Small intestine (tissue), 7 donors: ENCODE data around the gene RERE. TPM values are rescaled to one million over a fixed set of nuclear protein-coding genes. Genes with fewer than 3 reads are reported as not detected.

Experiments used
- DNase-seq, 2 donors: peaks; one replicate each; pipeline versions ENCODE4 v3.0.0 to v3.0.0-alpha.2; 2013
- FAIRE-seq: peaks from 2 replicates; lab custom pipeline; 2012; peaks lifted over from hg19 to GRCh38; lab: Jason Lieb, UNC
- H3K27ac ChIP-seq, 3 donors: one replicate each; pipeline ENCODE4 v1.5.1; 2013; ENCODE audit warnings: low read length in 2 of 3, mild to moderate bottlenecking in 2 of 3, control low read depth in 1 of 3, inconsistent platforms in 1 of 3, low read depth in 1 of 3, moderate library complexity in 1 of 3
- H3K27me3 ChIP-seq, 3 donors: one replicate each; pipeline ENCODE4 v1.6.1; 2013; ENCODE audit warnings: low read length in 3 of 3, inconsistent platforms in 1 of 3; ENCODE audit not compliant: control insufficient read depth in 3 of 3, insufficient read depth in 3 of 3
- H3K36me3 ChIP-seq, 3 donors: one replicate each; pipeline ENCODE4 v1.6.1; 2013; ENCODE audit warnings: low read length in 3 of 3, inconsistent platforms in 1 of 3, low read depth in 1 of 3, mild to moderate bottlenecking in 1 of 3, moderate library complexity in 1 of 3; ENCODE audit not compliant: control insufficient read depth in 3 of 3, insufficient read depth in 2 of 3
- H3K4me1 ChIP-seq, 3 donors: one replicate each; pipeline ENCODE4 v1.6.1; 2013; ENCODE audit warnings: low read length in 2 of 3, inconsistent platforms in 1 of 3, low read depth in 1 of 3, mild to moderate bottlenecking in 1 of 3, moderate library complexity in 1 of 3; ENCODE audit not compliant: control insufficient read depth in 3 of 3, insufficient read depth in 2 of 3
- H3K4me3 ChIP-seq, 3 donors: one replicate each; pipeline ENCODE4 v1.5.1; 2013; ENCODE audit warnings: low read length in 3 of 3, control low read depth in 1 of 3, inconsistent platforms in 1 of 3, low read depth in 1 of 3, mild to moderate bottlenecking in 1 of 3, moderate library complexity in 1 of 3
- H3K9me3 ChIP-seq, 2 donors: one replicate each; pipeline ENCODE4 v1.6.1; 2013; ENCODE audit warnings: low read depth in 1 of 2, low read length in 1 of 2; ENCODE audit not compliant: control insufficient read depth in 2 of 2, insufficient read depth in 1 of 2
- WGBS, 3 donors: extraction: QIAGEN DNeasy Blood & Tissue Kit; methylation state at CpG; one replicate each; pipeline ENCODE4 v1.1.7; 2013; 5-methylcytosine and 5-hydroxymethylcytosine counted together
- polyA plus RNA-seq, 4 donors: library from polyadenylated mRNA; stranded (reverse) in 3 of 4; unstranded in 1 of 4; fragments of 200-250 nt in 3 of 4; fragments of 120-200 nt in 1 of 4; gene quantifications; one replicate each; pipeline versions ENCODE4 v1.2.1 to v1.2.3, GENCODE V29; 2013
- donor health status: healthy with polysubstance abuse.
- donor health status: control.
- donor health status: control.
- donor health status: Bipolar disorder and iron deficiency.
- donor health status: healthy.

RERE gene
- polyA plus RNA-seq, 4 donors: 19.5 to 66.8 (median 25.8) TPM

DNA sequence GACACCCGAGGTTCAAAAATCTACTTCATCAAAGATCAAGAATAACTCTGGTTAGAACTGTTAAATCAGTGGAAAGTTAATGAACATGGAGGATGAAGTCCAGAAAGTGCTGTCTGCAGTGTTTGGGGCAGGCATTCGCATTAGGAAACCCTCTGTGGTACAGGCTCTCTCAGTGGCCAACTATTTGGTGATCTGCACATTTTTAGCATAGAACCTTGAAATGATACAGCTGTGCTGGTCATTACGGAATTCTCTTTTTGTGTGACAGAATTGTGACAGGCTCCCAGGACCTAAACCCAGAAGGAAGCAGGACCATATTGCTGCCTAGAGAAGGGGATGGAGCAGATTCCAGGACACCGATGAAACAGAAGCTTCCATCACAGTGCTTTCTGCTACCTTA is 410.5 kb downstream of the RERE start:
- H3K4me1 ChIP-seq: peaks cover 18 to 49% (median 39%) of the 10 kb centered on the region in 3 donors
- peaks cover 0 to 49% (median 10%) of the 10 kb centered on the region in 3 donors for H3K36me3 ChIP-seq
- no peak for DNase-seq
- WGBS, 3 donors: 69 to 87% (median 72%) methylated on average over 4 of the region's 4 CpGs
- H3K9me3 ChIP-seq: no peaks in the 10 kb centered on the region
- peak overlapping the region in 1 of 3 donors; percentile 96 for H3K27ac ChIP-seq
- H3K27me3 ChIP-seq: no peaks in the 10 kb centered on the region
- H3K4me3 ChIP-seq: no peak overlapping the region
- FAIRE-seq: no peak

- Histone ChIP-seq H3K4me1 (peaks cover 10 to 40% (median 30%) of the 10 kb centered on the region in 3 donors), H3K36me3 (peaks cover 0 to 56% (median 10%) of the 10 kb centered on the region in 3 donors), H3K27me3 (no peaks in the 10 kb centered on the region), H3K4me3 (no peak overlapping the region), H3K27ac (no peak overlapping the region), H3K9me3 (no peaks in the 10 kb centered on the region)
- DNase-seq (no peak), FAIRE-seq (no peak)
- 95 to 97% (median 97%) methylated on average over 7 of the region's 7 CpGs for WGBS, 3 donors
Measured at GRCh38 chr1:8406011-8406410, 411.4 kb downstream of the RERE start.

DNA sequence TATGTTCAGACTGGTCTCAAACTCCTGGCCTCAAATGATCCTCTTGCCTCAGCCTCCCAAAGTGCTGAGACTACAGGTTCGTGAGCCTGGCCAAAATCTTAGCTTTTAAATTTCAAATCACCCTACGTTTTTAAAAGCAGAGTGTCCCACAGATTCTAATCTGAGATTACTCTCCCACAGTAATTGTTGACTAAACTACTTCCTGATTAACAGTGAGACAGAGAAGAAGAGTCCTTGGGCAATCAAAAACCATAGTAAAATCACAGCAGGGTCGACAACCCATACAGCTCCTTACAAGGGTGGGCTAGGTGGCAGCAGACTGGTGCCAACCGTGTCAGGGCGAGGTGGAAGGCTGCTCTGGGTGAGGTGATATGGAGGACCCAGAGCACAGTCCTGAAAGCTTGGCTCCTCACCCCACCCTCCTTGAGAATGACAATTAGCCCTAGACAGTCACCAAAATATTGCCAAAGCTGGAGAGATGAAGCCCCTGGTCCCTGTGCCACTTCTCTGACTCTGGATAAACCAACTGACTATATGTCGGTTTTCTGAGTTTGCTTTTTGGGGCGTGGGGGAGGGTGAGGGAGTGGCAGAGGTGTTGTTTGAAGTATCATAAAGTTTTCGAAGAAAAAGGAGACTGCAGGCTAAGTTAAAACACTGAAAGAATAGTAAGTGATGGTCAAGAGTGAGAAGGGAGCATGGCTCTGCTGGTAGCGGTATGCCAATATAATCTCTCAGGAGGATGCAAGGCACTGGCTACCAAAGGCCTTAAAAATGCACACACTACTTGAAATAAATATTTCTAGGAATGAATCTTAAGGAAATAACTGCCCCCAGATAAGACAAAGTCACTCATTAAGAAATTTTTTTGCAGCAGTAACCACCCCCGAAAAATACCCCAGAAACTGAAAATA is 412.7 kb downstream of the RERE start:
- FAIRE-seq: no peak
- Histone ChIP-seq H3K4me1 (peaks cover 4 to 27% (median 21%) of the 10 kb centered on the region in 3 donors), H3K36me3 (peaks cover 0 to 54% (median 10%) of the 10 kb centered on the region in 3 donors), H3K27ac (peak overlapping the region in 1 of 3 donors; percentile 56), H3K9me3 (no peaks in the 10 kb centered on the region), H3K4me3 (no peak overlapping the region), H3K27me3 (no peaks in the 10 kb centered on the region)
- 57 to 77% (median 72%) methylated on average over 10 of the region's 10 CpGs for WGBS, 3 donors
- DNase-seq: no peak

GRCh38 chr1:8402109-8402710 is 415.2 kb downstream of the RERE start:
- Histone ChIP-seq H3K4me3 (no peak overlapping the region), H3K27me3 (no peaks in the 10 kb centered on the region), H3K4me1 (peaks cover 3 to 5% (median 4%) of the 10 kb centered on the region in 3 donors), H3K27ac (no peak overlapping the region), H3K9me3 (no peaks in the 10 kb centered on the region), H3K36me3 (peaks cover 0 to 53% (median 10%) of the 10 kb centered on the region in 3 donors)
- WGBS, 3 donors: 90% methylated on average over 13 of the region's 13 CpGs
- FAIRE-seq (no peak), DNase-seq (no peak)

GRCh38 chr1:8398677-8399076 is 418.8 kb downstream of the RERE start:
- 89 to 97% (median 93%) methylated on average over 5 of the region's 5 CpGs for WGBS, 3 donors
- no peaks in the 10 kb centered on the region for H3K27me3 ChIP-seq
- no peak for FAIRE-seq
- no peaks in the 10 kb centered on the region for H3K9me3 ChIP-seq
- no peak overlapping the region for H3K4me3 ChIP-seq
- peaks cover 0 to 27% (median 4%) of the 10 kb centered on the region in 3 donors for H3K36me3 ChIP-seq
- H3K4me1 ChIP-seq: peaks cover 0 to 13% (median 2%) of the 10 kb centered on the region in 3 donors
- no peak for DNase-seq
- no peak overlapping the region for H3K27ac ChIP-seq

- Histone ChIP-seq H3K4me3 (no peak overlapping the region), H3K27me3 (no peaks in the 10 kb centered on the region), H3K4me1 (peaks cover 0 to 13% (median 2%) of the 10 kb centered on the region in 3 donors), H3K9me3 (no peaks in the 10 kb centered on the region), H3K27ac (peak overlapping the region in 1 of 3 donors; percentile 63), H3K36me3 (peaks cover 0 to 26% (median 4%) of the 10 kb centered on the region in 3 donors)
- DNase-seq (no peak), FAIRE-seq (no peak)
- WGBS, 3 donors: 97 to 100% (median 98%) methylated on average over 2 of the region's 2 CpGs
Measured at GRCh38 chr1:8398086-8398485, 419.4 kb downstream of the RERE start.

DNA sequence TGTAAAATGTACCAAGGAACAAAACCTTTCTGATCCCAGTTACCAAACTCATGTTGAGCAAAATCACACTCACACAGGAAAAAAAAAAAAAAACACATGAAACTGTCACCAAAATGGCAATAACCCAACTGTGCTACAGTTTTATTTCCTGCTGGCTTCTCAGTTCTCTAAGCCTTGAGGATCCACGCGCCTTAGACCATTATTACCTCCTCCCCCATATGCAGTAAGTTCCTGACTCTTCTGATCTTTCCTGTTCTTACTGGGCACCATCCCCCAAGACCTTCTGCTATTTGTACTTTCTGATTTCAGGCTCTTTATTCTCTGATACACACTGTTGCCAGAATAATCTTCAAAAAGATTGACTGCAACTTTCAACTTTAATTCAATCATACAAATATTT is 419.9 kb downstream of the RERE start:
- WGBS, 3 donors: 45 to 82% (median 74%) methylated on average over 2 of the region's 2 CpGs
- peaks cover 0 to 16% (median 2%) of the 10 kb centered on the region in 3 donors for H3K4me1 ChIP-seq
- peaks cover 0 to 31% (median 4%) of the 10 kb centered on the region in 3 donors for H3K36me3 ChIP-seq
- DNase-seq: no peak
- no peak for FAIRE-seq
- H3K27ac ChIP-seq: peak overlapping the region in 1 of 3 donors; percentile 72
- no peaks in the 10 kb centered on the region for H3K27me3 ChIP-seq
- no peaks in the 10 kb centered on the region for H3K9me3 ChIP-seq
- no peak overlapping the region for H3K4me3 ChIP-seq

DNA sequence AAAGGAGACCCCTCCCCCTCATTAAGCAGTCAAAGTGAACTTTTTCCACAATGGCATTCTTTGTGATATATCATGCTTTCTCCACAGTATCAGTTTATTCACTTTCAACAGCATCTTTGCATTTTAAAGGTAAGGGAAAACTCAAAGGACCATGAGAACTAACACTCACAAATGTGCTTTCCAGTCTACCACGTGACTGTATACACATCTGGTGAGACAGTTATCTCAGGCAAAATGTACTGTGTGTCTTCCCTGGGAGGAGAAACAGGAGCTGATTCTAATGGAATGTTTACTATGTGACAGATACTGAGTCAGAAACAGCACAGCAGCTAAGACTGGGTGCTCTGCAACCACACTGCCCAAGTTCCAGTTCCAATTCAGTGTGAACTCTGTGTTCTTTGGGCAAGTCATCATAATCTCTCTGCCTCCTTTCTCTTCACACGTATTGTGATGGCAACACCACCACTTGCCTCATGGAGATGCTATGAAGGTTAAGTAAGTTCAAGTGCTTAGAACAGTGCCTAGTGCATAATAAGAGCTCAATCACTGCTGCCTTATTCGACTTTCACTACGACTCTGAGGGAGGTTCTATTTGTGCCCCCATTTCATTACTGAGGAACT is 420.5 kb downstream of the RERE start:
- Histone ChIP-seq H3K4me1 (peaks cover 0 to 16% (median 2%) of the 10 kb centered on the region in 3 donors), H3K4me3 (no peak overlapping the region), H3K36me3 (peaks cover 0 to 28% (median 2%) of the 10 kb centered on the region in 3 donors), H3K9me3 (no peaks in the 10 kb centered on the region), H3K27me3 (no peaks in the 10 kb centered on the region), H3K27ac (peak overlapping the region in 1 of 3 donors; percentile 72)
- WGBS, 3 donors: 31 to 52% (median 48%) methylated on average over 4 of the region's 4 CpGs
- FAIRE-seq: no peak
- DNase-seq: peak in 1 of 2 donors; percentile 36
